ENCODE measurements around the gene ABO. TPM values are rescaled to one million over a fixed set of nuclear protein-coding genes. Genes with fewer than 3 reads are reported as not detected.

ABO gene
- total and polyA plus RNA-seq, 9 of the 15 experiments (the other 6 are each of a cell fraction or from before 2014, with no cell fraction given): 5.0 to 21.9 (median 11.9) TPM

DNA sequence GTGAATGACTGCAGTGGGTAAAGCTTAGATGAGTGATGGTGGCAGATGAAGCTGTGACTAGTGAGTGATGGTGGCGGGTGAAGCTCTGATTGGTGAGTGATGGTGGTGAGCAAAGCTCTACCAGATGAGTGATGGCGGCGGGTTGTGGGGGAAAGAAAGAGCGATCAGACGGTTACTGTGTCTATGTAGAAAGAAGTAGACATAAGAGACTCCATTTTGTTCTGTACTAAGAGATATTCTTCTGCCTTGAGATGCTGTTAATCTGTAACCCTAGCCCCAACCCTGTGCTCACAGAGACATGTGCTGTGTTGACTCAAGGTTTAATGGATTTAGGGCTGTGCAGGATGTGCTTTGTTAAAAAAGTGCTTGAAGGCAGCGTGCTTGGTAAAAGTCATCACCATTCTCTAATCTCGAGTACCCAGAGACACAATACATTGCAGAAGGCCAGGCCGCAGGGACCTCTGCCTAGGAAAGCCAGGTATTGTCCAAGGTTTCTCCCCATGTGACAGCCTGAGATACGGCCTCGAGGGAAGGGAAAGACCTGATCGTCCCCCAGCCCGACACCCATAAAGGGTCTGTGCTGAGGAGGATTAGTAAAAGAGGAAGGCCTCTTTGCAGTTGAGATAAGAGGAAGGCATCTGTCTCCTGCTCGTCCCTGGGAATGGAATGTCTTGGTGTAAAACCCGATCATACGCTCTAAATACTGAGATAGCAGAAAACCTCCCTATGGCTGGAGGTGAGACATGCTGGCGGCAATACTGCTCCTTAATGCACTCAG is 8.4 kb upstream of the ABO start (continued):
- TF ChIP-seq, protein P1, sequence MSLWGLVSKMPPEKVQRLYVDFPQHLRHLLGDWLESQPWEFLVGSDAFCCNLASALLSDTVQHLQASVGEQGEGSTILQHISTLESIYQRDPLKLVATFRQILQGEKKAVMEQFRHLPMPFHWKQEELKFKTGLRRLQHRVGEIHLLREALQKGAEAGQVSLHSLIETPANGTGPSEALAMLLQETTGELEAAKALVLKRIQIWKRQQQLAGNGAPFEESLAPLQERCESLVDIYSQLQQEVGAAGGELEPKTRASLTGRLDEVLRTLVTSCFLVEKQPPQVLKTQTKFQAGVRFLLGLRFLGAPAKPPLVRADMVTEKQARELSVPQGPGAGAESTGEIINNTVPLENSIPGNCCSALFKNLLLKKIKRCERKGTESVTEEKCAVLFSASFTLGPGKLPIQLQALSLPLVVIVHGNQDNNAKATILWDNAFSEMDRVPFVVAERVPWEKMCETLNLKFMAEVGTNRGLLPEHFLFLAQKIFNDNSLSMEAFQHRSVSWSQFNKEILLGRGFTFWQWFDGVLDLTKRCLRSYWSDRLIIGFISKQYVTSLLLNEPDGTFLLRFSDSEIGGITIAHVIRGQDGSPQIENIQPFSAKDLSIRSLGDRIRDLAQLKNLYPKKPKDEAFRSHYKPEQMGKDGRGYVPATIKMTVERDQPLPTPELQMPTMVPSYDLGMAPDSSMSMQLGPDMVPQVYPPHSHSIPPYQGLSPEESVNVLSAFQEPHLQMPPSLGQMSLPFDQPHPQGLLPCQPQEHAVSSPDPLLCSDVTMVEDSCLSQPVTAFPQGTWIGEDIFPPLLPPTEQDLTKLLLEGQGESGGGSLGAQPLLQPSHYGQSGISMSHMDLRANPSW (CRISPR knock-in tag; IDR thresholded peaks at IDR 0.05): 0 out of 2 replicates have a peak, but pooled peaks have one; percentile 87
- TF ChIP-seq, protein P2, sequence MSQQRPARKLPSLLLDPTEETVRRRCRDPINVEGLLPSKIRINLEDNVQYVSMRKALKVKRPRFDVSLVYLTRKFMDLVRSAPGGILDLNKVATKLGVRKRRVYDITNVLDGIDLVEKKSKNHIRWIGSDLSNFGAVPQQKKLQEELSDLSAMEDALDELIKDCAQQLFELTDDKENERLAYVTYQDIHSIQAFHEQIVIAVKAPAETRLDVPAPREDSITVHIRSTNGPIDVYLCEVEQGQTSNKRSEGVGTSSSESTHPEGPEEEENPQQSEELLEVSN (IDR thresholded peaks at IDR 0.05; ENCODE audit: borderline replicate concordance in 1 of 2, extremely low read depth in 1 of 2, insufficient read depth in 1 of 2, insufficient read length in 1 of 2, low read depth in 1 of 2, low read length in 1 of 2, poor library complexity in 1 of 2, severe bottlenecking in 1 of 2): peak in 1 of 2 experiments; percentile 79
- TF ChIP-seq NRF1 (conservative IDR thresholded peaks at IDR 0.05 in 1 of 2, IDR thresholded peaks at IDR 0.05 in 1 of 2) (peak in 1 of 2 experiments; percentile 30; a peak in 2 of 4 replicates), SOX6 (IDR thresholded peaks at IDR 0.05) (peak; percentile 98), DIDO1 (tag; IDR thresholded peaks at IDR 0.05; ENCODE audit: low read depth) (0 out of 2 replicates have a peak, but pooled peaks have one; percentile 61), ZNF140 (CRISPR knock-in tag; IDR thresholded peaks at IDR 0.05) (peak; percentile 46; the same call in 1 of the 2 replicates), ZNF175 (CRISPR knock-in tag; IDR thresholded peaks at IDR 0.05; ENCODE audit: low read depth) (peak; percentile 87)
- TF ChIP-seq, protein P3, sequence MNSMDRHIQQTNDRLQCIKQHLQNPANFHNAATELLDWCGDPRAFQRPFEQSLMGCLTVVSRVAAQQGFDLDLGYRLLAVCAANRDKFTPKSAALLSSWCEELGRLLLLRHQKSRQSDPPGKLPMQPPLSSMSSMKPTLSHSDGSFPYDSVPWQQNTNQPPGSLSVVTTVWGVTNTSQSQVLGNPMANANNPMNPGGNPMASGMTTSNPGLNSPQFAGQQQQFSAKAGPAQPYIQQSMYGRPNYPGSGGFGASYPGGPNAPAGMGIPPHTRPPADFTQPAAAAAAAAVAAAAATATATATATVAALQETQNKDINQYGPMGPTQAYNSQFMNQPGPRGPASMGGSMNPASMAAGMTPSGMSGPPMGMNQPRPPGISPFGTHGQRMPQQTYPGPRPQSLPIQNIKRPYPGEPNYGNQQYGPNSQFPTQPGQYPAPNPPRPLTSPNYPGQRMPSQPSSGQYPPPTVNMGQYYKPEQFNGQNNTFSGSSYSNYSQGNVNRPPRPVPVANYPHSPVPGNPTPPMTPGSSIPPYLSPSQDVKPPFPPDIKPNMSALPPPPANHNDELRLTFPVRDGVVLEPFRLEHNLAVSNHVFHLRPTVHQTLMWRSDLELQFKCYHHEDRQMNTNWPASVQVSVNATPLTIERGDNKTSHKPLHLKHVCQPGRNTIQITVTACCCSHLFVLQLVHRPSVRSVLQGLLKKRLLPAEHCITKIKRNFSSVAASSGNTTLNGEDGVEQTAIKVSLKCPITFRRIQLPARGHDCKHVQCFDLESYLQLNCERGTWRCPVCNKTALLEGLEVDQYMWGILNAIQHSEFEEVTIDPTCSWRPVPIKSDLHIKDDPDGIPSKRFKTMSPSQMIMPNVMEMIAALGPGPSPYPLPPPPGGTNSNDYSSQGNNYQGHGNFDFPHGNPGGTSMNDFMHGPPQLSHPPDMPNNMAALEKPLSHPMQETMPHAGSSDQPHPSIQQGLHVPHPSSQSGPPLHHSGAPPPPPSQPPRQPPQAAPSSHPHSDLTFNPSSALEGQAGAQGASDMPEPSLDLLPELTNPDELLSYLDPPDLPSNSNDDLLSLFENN (IDR thresholded peaks at IDR 0.05; ENCODE audit: low read depth in 2 of 2, low read length in 2 of 2): peak in 1 of 2 experiments; percentile 81; a peak in 1 of 4 replicates

Data from K562 (cell line).